Esophagus squamous epithelium (tissue), 4 donors: ENCODE measurements around the gene SPTBN4.

ENCODE experiments used
- POLR2A ChIP-seq, 4 donors: fragments of 450-650 bp; IDR thresholded peaks; one replicate each; pipeline ENCODE4 v1.6.1; 2017; ENCODE audit warnings: antibody characterized with exemption in 4 of 4, mild to moderate bottlenecking in 4 of 4, moderate library complexity in 3 of 4
- TF ChIP-seq, protein P1 (sequence below), 6 experiments: fragments of 450-650 bp in 4 of 6; fragments of 200-600 bp in 2 of 6; sonication (generic) in 2 of 6; IDR thresholded peaks; one replicate each; pipeline ENCODE4 v1.5.1; 2016 to 2019; ENCODE audit warnings: antibody characterized with exemption in 6 of 6, mild to moderate bottlenecking in 4 of 6, moderate library complexity in 4 of 6

GRCh38 chr19:40590464-40591265 is 123.9 kb downstream of the SPTBN4 start:
- TF ChIP-seq, protein P1, sequence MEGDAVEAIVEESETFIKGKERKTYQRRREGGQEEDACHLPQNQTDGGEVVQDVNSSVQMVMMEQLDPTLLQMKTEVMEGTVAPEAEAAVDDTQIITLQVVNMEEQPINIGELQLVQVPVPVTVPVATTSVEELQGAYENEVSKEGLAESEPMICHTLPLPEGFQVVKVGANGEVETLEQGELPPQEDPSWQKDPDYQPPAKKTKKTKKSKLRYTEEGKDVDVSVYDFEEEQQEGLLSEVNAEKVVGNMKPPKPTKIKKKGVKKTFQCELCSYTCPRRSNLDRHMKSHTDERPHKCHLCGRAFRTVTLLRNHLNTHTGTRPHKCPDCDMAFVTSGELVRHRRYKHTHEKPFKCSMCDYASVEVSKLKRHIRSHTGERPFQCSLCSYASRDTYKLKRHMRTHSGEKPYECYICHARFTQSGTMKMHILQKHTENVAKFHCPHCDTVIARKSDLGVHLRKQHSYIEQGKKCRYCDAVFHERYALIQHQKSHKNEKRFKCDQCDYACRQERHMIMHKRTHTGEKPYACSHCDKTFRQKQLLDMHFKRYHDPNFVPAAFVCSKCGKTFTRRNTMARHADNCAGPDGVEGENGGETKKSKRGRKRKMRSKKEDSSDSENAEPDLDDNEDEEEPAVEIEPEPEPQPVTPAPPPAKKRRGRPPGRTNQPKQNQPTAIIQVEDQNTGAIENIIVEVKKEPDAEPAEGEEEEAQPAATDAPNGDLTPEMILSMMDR (IDR thresholded peaks at IDR 0.05) = no peak
- TF ChIP-seq POLR2A (IDR thresholded peaks at IDR 0.05) = no peak
